ENCODE measurements around the gene NXPE3. TPM values are rescaled to one million over a fixed set of nuclear protein-coding genes. Genes with fewer than 3 reads are reported as not detected.
"Not testable (repeated sequence)": the region's sequence is repeated elsewhere in the genome, so short reads cannot be mapped to it uniquely, and the experiment has no call there.

NXPE3 gene
- total RNA-seq, 1 experiment from 2014 or later: 12.8 TPM

GRCh38 chr3:101753386-101754113 lies 25.5 kb upstream of the NXPE3 start:
- H3K27ac ChIP-seq; H2AFZ ChIP-seq; CTCF ChIA-PET; H3K27me3 ChIP-seq (ENCODE audit: insufficient read depth, low read depth); H3F3A ChIP-seq (ENCODE audit: insufficient read depth, low read depth); H4K20me1 ChIP-seq (ENCODE audit: insufficient read depth); POLR2A ChIA-PET (ENCODE audit: unreplicated experiment); H3K4me2 ChIP-seq; DNase-seq; H3K4me3 ChIP-seq; H3K4me1 ChIP-seq (replicated peaks; ENCODE audit: insufficient read depth); BruUV-seq (replicated peaks); H3K9me2 ChIP-seq (ENCODE audit: insufficient read depth); H3K9me3 ChIP-seq (ENCODE audit: insufficient read depth, low read depth); intact Hi-C loops (cut with micrococcal nuclease; ENCODE audit: unreplicated experiment); H3K79me2 ChIP-seq (ENCODE audit: low read depth): not testable (repeated sequence)
- peaks cover 21% of the 10 kb centered on the region for H3K36me3 ChIP-seq (ENCODE audit: low read depth)

GRCh38 chr3:101758224-101758623 lies 20.8 kb upstream of the NXPE3 start:
- intact Hi-C loops (cut with micrococcal nuclease; ENCODE audit: unreplicated experiment): no loop called here
- CTCF ChIA-PET: no interaction called here
- TF ChIP-seq CTCF (conservative IDR thresholded peaks at IDR 0.05) (no peak), EZH2 (IDR thresholded peaks at IDR 0.05; ENCODE audit: low read depth) (no peak)
- no peak for DNase-seq
- no peak overlapping the region for H3K27ac ChIP-seq
- H3K79me2 ChIP-seq (ENCODE audit: low read depth): no peaks in the 10 kb centered on the region
- no peaks in the 10 kb centered on the region for H3K27me3 ChIP-seq (ENCODE audit: insufficient read depth, low read depth)
- H4K20me1 ChIP-seq (ENCODE audit: insufficient read depth): no peaks in the 10 kb centered on the region
- H3K9me3 ChIP-seq (ENCODE audit: insufficient read depth, low read depth): no peaks in the 10 kb centered on the region
- no TSS peak for BruUV-seq (replicated peaks)
- no peaks in the 10 kb centered on the region for H3F3A ChIP-seq (ENCODE audit: insufficient read depth, low read depth)
- H2AFZ ChIP-seq: no peak overlapping the region
- no peak overlapping the region for H3K4me2 ChIP-seq
- H3K4me1 ChIP-seq (replicated peaks; ENCODE audit: insufficient read depth): no peaks in the 10 kb centered on the region
- POLR2A ChIA-PET (ENCODE audit: unreplicated experiment): no interaction called here
- no peak overlapping the region for H3K4me3 ChIP-seq
- H3K9me2 ChIP-seq (ENCODE audit: insufficient read depth): no peaks in the 10 kb centered on the region
- peaks cover 25% of the 10 kb centered on the region for H3K36me3 ChIP-seq (ENCODE audit: low read depth)

GRCh38 chr3:101762041-101762646 lies 16.9 kb upstream of the NXPE3 start:
- Histone ChIP-seq H3K9me2 (ENCODE audit: insufficient read depth) (no peaks in the 10 kb centered on the region), H3F3A (ENCODE audit: insufficient read depth, low read depth) (no peaks in the 10 kb centered on the region), H3K27ac (no peak overlapping the region), H2AFZ (no peak overlapping the region), H4K20me1 (ENCODE audit: insufficient read depth) (no peaks in the 10 kb centered on the region), H3K79me2 (ENCODE audit: low read depth) (no peaks in the 10 kb centered on the region), H3K4me2 (no peak overlapping the region), H3K4me3 (no peak overlapping the region), H3K36me3 (ENCODE audit: low read depth) (peaks cover 19% of the 10 kb centered on the region), H3K4me1 (replicated peaks; ENCODE audit: insufficient read depth) (no peaks in the 10 kb centered on the region), H3K27me3 (ENCODE audit: insufficient read depth, low read depth) (no peaks in the 10 kb centered on the region), H3K9me3 (ENCODE audit: insufficient read depth, low read depth) (no peaks in the 10 kb centered on the region)
- CTCF ChIA-PET: no interaction called here
- BruUV-seq (replicated peaks): no TSS peak
- intact Hi-C loops (cut with micrococcal nuclease; ENCODE audit: unreplicated experiment): no loop called here
- TF ChIP-seq EZH2 (IDR thresholded peaks at IDR 0.05; ENCODE audit: low read depth) (no peak), CTCF (conservative IDR thresholded peaks at IDR 0.05) (no peak)
- POLR2A ChIA-PET (ENCODE audit: unreplicated experiment): no interaction called here
- DNase-seq: no peak

DNA sequence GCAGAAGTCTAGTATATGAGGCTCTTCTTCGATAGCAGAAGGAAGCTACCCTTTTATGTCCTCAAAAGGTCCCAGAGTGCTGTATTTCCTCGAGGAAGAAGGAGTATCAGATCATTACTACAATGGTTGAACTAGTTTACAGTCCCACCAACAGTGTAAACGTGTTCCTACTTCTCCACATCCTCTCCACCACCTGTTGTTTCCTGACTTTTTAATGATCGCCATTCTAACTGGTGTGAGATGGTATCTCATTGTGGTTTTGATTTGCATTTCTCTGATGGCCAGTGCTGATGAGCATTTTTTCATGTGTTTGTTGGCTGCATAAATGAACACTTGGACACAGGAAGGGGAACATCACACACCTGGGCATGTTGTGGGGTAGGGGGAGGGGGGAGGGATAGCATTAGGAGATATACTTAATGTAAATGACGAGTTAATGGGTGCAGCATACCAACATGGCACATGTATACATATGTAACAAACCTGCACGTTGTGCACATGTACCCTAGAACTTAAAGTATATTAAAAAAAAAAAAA lies 1.2 kb upstream of the NXPE3 start:
- H3K36me3 ChIP-seq (ENCODE audit: low read depth); H3K27ac ChIP-seq; H3K4me3 ChIP-seq; intact Hi-C loops (cut with micrococcal nuclease; ENCODE audit: unreplicated experiment); H3K27me3 ChIP-seq (ENCODE audit: insufficient read depth, low read depth); H3K9me2 ChIP-seq (ENCODE audit: insufficient read depth); H3K9me3 ChIP-seq (ENCODE audit: insufficient read depth, low read depth); H3K4me1 ChIP-seq (replicated peaks; ENCODE audit: insufficient read depth); H3K79me2 ChIP-seq (ENCODE audit: low read depth); DNase-seq; CTCF ChIA-PET; POLR2A ChIA-PET (ENCODE audit: unreplicated experiment); H3F3A ChIP-seq (ENCODE audit: insufficient read depth, low read depth); BruUV-seq (replicated peaks); H2AFZ ChIP-seq; H3K4me2 ChIP-seq; H4K20me1 ChIP-seq (ENCODE audit: insufficient read depth): not testable (repeated sequence)
